GM19452 (cell line): ENCODE data around the gene MYO16.
"Not testable (repeated sequence)": the region's sequence is repeated elsewhere in the genome, so short reads cannot be mapped to it uniquely, and the experiment has no call there.

ENCODE experiments used
- ATAC-seq: cut with Tn5 transposase; IDR thresholded peaks from one replicate; pipeline ENCODE4 v1.9.1; 2021; ENCODE audit not compliant: unreplicated experiment

The MYO16 gene

DNA sequence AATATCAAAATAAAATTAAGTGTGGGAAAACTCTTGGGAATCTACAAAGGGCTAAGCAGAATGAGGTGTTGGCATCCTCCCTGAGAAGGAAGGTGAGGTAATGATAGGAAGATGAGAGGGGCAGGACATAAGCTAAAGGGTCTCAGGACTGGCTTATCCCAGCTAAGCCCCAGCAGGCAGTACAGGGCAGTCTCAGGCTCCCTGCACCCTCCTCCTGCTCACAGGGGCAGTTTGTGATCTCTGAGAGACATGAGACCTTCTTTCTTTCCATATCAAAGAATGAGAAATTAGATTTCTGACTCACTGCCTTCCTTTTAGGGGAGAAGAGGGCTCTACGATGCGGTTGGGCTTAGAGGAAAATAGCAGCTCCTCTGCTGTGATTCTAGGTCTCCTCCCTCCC, 586.0 kb downstream of the MYO16 start:
- no peak for ATAC-seq

DNA sequence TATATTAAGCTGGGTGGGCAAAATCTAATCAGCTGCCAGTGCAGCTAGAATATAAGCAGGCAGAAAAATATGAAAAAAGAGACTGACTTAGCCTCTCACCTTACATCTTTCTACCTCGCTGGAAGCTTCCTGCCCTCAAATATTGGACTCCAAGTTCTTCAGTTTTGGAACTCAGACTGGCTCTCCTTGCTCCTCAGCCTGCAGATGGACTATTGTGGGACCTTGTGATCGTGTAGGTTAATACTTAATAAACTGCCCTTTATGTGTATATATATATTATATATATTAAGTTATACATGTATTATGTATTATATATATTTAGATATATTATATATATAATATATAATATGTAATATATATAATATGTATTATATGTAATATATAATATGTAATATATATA, 588.1 kb downstream of the MYO16 start:
- not testable (repeated sequence) for ATAC-seq

DNA sequence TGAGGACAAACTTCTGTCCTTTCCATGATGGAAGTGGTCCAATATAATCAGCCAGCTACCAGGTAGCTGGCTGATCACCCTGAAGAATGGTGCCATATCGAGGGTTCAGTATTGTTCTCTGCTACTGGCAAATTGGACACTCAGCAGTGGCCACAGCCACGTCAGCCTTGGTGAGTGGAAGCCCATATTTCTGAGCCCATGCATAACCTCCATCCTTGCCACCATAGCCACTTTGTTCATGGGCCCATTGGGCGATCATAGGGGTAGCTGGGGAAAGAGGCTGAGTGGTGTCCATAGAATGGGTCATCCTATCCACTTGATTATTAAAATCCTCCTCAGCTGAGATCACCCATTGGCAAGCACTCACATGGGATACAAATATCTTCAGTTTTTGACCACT, 591.2 kb downstream of the MYO16 start:
- ATAC-seq: no peak

DNA sequence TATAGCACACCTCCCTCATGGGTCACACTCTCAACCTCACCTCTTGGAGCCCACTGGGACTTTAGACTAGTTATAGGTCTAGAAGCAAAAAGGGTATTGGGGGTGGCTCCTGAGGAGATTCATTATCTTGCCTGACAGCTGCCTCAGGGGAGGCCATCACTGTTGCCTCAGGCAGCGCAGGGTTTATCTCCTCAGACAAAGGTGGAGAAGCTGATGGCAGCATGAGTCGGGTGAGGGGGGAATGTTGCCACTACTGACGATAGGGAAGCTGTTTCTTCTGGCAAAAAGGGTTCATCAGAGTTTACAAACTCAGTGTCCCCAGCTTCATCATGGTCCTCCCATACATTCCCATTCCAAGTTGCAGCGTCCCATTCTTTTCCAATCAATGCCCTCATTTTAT, 594.6 kb downstream of the MYO16 start:
- ATAC-seq: no peak

DNA sequence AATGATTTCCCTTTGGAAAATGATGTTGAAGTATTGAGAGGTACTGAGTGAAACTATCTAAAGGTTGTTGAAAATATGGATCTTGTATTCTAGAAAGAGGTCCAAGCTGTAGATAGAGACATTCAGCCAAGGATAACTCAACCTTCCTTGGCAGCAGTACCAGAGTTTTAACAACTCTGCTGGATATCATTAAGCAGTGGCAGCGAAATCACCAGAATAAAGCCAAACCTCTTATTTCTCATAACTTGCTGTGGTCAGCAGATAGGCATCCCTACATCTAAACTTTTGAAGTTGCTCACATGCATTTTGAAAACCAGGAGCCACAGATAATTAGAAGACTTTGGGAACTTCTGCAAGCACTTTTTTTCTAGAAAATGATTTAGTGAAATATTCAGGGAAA, 597.2 kb downstream of the MYO16 start:
- ATAC-seq: no peak

DNA sequence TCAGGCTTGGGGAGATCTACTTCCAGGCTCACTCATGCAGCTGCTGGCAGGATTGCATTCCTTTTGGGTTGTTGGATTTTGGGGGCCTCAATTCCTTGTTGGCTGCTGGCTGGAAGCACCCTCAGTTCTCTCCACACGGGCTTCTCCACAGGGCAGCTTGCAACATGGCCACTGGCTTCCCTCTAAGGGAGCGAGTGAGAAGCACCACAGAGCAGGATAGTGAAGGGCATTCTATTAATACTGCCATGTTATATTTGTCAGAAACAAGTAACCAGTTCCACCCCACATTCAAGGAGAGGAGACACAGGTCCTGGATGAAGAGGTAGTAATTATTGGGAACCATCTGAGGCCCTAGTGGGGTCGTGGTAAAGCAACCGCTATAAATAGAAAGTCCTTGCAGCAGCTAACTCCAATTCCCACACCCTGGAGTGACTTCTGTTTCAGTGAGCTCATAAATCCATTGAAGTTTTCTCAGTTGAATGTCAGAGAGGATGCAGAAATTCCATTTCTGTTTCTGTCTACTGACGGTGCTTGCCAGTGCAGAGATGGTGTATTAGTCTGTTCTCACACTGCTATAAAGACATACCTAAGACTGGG, 598.0 kb downstream of the MYO16 start:
- ATAC-seq: no peak

DNA sequence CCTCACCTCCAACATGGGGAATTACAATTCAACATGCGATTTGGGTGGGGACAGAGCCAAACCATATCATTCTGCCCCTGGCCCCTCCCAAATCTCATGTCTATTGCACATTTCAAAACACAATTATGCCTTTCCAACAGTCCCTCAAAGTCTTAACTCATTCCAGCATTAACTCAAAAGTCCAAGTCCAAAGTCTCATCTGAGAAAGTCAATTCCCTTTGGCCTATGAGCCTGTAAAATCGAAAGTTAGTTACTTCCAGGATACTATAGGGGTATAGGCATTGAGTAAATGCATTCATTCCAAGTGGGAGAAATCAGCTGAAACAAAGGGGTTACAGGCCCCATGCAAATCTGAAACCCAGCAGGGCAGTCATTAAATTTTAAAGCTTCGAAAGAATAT, 598.8 kb downstream of the MYO16 start:
- no peak for ATAC-seq

DNA sequence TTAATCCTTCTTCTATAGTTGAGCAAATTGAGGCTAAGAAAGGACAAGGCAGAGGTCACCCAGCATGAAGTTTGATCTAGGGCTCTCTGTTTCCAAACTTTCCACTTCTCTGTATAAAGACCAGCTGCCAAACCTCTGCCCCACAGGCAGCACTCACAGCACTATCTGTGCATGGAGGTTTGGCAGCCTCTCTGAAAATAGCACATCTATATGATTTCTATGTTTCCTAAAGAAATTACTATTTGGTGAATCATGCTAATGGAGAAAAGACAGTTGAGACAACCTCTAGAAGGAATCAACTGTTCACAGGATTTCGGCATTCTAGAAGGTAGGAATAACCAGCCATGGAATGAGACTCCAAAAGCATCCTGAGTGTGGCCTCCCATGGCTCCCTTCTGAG, 602.5 kb downstream of the MYO16 start:
- ATAC-seq: no peak

DNA sequence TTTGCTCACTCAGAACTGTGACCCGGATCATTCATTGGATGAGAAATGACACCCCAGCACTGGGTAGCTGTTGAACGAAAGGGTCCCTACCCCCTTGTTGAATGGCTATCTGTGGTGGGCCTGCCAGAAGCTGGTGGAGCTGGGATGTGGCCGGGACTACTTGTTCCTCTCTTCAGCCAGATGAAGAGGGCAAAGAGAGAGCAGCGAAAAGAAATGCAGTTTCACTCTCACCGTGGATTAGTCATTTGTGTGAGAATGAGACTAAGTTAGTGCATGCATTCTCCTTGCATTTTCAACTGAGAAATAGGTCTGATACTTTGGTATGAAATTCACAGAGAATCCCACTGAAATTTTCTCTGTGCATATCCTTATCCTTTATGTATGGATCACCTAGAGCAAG, 603.9 kb downstream of the MYO16 start:
- ATAC-seq: peak; percentile 69

DNA sequence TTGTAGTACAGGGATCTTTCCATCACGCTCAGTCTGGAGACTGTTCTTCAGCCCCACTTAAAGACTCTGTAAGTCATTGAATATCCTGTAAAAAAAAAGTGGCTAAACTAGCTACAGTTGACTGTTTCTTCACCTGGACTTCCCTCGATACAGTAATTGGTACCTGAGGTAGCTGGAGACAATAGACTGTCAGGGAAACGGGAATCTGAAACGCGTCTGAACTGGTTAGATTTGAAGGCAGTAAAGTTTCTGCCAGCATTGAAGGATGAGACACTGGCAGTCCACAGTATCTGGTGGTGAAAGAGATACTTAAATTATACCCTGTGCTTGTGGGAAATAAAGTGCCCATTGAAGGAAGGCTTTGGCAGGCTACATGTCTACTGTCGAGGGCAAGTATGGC, 606.5 kb downstream of the MYO16 start:
- ATAC-seq: no peak

DNA sequence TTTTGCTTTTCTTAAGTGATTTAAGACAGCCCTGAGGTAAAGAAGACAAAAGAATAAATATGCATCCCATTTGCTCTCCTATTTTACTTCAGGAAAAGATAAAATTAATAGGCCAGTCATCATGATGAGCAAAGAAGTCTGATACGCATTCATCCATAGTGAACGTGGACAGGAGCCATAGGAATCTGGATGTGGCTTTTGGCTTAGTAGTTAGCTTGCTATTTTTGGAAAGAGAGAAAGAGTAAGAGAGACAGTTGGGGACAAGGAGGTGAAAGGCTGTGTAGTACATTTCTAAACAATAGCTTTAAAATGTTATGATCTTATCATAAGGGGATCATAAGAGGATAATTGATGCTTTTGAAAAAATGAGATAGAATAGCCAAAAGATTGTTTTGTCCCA, 611.7 kb downstream of the MYO16 start:
- ATAC-seq: no peak

DNA sequence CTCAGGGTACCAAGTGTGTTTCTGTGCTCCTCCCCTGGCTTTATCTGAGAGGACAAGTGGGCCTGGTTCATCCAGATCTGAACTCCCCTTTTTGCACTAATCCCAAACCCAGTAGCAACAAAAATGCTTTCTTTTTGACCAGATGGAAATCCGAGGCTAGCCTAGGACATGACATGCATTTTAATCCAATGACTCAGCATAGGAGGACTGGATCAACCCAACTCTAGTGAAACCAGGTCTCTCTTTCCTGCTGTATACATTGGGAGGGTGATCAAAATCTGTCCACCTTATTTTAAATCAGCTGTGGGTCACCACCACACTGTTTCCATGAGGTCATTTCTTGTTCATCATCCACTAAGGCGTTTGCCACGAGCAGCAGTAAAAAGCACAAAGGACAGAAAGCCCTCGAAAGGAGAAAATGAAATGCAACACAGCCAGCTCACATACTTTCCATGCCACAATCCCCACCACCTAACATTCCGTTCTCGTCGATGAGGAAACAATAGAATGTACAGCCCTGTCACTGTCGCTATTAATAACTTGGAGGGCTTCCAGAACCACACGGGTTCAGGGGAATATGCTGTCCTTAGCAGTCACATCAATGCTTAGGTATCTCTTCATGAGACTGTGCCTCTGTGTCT, 614.0 kb downstream of the MYO16 start:
- ATAC-seq: no peak

DNA sequence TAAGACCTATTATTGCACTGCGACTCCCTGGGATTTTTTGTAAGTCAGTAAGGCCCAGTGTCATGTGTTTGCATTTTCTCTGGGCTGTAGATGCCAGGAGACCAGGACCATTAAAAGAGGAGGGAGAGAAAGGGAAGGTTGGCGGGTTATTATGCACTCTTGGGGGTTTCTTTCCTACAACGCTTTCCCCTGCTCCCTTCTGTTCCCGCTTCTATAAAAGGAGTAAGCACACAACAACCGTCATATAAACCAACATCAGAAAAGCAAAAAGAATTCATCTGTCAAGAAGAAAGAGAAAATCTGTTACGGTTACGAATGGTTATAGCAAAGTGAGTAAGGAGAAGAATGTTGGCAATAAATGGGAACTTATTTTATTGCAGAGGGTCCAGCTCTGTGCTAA, 615.2 kb downstream of the MYO16 start:
- no peak for ATAC-seq

DNA sequence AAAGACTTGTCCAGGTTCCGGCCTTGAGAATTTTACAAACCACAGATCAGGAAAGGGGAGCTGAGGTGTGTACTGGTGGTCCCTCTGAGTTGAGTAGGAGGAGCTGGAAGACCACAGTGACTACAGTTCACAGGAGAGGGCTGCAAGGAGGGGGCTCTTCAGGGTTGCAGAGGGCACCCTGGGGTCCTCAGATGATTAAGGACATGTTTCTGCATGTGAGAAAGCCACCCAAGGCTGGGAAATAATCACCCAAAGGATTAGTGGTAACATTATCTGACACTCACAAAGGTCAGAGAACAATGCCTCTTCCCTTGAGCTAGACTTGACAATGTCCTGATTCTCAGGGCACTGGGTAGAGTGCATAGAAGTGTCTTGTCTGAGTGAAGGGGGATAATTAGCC, 616.6 kb downstream of the MYO16 start:
- ATAC-seq: no peak

DNA sequence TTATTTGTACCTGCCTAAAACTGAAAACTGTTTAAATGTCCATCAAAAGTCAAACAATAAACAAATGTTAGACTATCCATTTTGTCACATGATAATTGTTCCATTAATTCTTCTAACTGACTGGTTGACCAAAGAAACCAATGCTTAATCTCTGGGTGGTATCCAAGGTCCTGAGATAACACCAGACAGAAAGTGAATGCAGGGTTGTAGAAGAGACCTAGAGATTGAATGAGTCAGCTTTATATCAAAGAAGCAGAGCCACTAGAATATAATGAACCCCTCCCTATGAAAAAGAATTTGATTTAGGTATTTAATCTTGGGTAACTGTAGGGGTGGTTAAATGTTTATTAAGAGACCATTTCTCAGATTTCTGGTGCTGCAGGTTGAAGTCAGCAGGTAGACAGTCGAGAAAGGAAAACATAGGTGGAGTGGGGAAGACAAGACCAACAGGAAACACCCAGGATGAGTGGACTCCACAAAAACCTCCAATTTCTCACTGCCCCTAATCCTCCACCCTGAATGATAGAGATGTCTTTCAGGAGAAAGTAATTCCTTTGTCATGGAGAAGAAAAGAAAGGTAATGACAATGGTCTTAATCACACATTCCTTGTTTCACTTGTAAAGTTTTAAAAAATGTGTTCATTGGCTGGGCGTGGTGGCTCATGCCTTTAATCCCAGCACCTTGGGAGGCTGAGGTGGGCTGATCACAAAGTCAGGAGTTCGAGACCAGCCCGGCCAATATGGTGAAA, 620.5 kb downstream of the MYO16 start:
- no peak for ATAC-seq

DNA sequence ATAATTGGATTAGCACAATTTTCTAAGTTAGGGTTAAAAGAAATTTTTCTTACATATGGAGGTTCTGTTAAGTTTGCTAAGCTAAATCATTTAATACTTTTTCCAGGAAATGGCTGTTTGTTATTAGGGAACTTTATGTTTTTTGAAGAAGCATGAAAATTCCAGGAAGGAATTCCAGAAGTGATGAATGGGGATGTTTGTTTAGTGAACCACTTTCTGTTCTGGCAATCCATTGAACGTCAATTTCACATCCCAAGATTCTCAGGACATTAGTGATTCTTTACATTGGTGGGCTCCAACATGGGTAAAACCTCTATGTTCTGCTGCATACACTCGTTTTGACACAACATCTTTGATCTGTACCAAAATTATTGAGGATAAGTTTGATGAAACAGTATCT, 622.5 kb downstream of the MYO16 start:
- no peak for ATAC-seq

DNA sequence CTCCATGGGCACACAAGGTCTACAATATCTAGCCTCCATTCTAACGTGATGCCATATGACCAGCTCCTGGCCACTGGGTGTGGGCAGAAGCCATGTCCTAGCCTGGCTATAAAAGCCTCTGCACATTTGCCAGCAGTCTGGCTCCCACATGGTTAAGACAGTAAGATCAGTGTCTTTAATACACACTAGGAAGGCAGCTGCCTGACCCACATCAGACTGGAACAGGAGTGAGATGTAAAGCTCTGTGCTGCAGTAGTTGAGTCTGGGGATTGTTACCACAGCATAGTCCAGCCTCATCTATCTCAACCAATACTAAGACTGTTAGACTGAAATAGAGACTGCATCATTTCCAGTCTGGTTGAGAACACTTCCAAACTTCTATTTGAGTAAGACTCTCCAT, 623.9 kb downstream of the MYO16 start:
- no peak for ATAC-seq

DNA sequence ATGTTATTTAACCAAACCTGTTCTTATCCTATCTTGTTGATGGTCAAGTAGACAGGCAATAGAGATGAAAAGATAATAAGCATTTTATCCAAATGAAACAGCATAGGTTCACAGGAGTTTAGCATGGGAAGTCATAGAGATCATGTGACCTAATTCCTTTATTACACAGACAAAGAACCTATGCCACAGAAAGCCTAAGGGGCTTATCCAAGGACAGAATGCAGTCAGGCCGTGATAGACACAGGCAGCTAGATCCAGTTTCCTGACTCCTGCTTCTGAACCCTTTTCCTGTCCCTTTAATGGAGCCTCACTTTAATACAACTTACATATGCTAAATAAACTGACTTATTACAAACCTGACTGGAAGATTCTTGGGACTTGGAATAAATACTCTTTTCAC, 624.9 kb downstream of the MYO16 start:
- ATAC-seq: no peak

DNA sequence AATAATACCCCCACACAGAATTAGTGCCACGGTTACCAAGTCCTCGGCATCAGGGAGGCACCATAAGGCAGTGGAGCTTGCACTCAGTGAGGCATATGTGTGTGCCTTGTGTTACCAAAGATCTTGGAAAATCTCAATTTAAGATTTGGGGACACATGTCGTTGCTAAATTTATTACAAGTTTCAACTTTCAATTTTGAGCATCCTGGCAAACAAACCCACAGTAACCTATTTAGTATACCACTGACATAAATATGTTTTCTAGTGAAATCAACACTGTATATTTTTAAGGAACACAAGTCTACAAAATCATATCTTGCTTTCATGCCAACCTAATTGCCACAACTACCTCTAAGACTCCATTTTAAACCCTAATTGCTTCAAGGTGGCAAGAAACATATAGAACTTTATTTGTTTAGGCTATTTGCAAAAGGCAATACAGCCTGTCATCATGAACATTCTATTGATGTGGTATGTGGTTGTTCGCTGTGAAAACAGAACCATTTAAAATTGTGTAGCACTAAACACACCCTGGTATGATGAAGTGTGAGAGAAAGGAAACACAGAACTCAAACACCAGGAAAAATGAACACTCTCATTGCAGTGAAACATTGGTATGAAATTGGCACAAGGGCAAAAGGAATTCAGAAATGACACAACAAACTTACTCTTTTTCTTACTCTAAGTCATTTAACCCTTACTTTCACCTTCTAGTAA, 625.9 kb downstream of the MYO16 start:
- no peak for ATAC-seq

DNA sequence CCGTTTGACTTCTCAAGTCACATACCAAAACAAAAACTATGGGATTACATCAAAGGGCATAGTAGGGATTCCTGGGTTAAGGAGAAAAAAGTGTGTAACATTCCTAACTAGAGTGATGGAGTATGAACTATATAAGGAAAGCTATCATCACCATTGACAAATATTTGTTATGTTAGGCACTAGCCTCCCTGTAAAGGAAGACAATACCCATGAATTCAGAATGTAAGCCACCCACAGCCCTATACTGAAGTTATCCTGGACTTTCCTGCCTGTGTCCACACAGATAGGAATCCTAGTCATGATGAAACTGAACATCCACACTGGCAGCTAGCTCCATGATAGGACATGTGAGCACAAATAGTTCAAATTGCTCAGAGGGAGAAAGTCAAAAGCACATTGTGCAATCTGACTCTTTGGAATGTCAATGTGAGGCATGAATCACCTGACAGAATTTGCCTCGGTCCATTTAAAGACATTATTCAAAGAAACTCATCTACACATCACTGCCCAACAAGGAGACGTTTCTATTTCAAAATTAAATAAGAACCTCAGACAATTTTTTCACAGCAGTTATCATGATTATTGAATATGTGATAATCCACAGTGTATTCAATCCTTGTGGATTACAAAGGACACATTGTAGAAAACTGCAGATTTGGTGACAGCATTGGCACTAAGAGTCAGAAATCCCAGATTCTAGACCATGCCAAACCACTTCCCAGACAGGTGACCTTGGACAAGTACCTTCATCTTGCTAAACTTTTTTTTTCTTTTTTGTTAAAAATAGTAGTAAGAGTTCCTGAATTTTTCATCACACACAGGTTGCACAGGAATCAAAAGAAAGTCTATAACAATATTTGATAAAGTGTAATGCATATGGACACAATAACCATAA, 627.7 kb downstream of the MYO16 start:
- ATAC-seq: no peak
